ENCODE results near the gene KPNA6.
"Not testable (repeated sequence)": the region's sequence is repeated elsewhere in the genome, so short reads cannot be mapped to it uniquely, and the experiment has no call there.

KPNA6 gene

DNA sequence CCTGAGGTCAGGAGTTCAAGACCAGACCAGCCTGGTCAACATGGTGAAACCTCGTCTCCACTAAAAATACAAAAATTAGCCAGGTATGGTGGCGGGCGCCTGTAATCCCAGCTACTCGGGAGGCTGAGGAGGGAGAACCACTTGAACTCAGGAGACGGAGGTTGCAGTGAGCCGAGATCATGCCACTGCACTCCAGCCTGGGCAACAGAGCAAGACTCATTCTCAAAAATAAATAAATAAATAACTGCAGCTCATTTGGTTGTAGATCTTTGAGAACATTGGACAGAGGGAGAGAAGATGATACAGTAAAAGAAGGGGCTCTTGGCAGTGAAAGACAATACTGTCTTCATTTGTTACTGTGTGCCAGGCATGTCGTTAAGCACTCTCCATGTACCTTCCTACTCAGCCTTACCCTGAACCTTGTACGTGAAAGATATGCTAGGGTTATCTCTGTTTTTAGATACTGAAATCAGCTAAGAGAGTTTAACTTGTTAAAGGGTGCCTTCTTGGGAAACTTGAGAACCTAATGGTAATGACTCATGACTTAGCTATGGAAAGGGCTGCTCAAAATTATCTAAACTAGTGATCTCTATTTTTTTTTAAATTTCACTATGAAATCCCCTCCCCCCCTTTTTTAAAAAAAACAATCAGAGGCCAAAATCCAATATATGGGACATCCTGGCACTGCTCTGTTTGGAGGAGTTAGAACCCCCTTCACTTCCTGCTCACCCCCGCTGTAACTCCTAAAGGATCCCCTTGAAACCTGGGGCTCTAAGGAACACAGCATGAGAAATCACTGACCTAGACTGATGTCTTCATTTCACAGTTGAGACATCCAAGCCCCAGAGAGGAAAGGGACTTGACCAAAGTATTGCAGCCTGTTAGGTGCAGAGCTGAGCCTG lies 6.8 kb upstream of the KPNA6 start:
- DNase-seq, result peak in 1 of 5 experiments; percentile 13

DNA sequence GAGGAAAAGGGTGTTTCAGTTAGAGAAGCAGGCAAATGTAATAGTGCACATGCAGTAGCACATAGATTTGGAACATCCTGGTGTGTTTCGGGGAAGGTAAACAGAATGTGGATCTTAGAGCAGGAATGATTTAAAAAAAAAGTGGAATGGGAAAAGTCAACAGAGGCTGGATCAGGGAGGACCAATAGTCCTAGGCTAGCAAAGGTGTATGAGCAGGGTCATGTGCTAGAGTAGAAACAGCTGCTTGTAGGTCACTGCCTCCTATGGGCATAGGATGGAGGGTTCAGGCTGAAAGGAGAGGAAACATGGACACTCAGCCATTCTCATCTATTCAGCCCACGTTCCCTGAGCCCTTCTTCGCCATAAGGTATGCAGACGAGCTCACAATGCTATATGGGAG lies 3.7 kb upstream of the KPNA6 start:
- DNase-seq, result no peak

DNA sequence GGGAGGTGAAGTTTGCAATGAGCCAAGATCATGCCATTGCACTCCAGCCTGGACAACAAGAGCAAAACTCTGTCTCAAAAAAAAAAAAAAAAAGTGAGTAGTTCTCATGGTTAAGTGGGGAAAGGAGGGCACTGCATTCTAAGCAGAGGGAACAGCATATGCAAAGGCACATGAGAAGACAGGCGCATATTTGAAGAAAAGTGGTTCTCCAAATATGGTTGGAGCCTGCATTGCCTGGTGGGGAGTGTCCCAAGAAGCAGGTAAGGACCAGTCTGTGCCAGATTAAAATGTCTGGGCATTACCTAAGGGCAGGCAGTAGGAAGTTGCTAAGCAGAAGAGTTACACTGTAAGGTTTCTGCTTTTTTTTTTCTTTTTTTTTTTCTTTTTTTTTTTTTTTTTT lies 2.5 kb upstream of the KPNA6 start:
- no peak for DNase-seq

DNA sequence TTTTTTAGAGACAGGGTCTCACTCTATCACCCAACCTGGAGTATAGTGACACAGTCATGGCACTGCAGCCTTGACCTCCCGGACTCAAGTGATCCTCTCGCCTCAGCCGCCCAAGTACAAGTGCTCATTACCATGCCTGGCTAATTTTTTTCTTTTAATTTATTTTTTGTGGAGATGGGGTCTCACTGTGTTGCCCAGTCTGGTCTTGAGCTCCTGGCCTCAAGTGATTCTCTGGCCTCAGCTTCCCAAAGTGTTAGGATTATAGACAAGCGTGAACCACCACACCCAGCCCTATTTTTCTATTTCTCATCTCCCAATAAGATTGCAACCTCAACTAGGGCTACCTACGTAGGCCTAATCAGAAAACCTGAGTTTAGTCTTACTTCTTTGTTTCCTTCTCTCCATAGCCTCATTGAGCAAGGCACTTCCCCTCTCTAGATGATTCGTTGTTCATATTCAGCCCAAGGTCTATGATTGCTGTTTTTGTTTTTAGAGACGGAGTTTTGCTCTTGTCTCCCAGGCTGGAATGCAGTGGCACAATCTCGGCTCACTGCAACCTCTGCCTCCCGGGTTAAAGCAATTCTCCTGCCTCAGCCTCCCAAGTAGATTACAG lies 1.1 kb upstream of the KPNA6 start:
- no peak for DNase-seq

- DNase-seq, result no peak
Measured at GRCh38 chr1:32111040-32111623, 3.3 kb downstream of the KPNA6 start.

DNA sequence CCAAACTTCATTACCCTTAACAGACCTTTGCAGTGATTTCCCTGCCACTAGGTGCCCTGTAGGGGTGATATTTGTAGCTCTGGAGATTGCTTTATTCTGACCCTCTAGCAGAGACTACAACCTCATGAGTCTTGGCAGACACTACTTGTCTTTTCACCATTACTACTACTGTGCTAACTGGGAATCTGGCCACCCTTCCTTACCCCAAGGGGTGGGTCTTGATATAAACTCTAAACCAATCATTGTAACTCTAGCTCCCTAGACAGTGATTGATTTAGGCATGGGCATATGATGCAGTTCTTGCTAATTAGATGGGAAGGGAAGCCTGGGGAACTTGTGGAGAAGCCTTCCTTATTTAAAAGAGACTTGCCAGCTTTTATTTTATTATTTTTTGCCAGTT lies 3.9 kb downstream of the KPNA6 start:
- DNase-seq, result peak in 1 of 5 experiments; percentile 21

GRCh38 chr1:32112806-32113375 lies 5.0 kb downstream of the KPNA6 start:
- peak in 1 of 5 experiments; percentile 89 for DNase-seq

DNA sequence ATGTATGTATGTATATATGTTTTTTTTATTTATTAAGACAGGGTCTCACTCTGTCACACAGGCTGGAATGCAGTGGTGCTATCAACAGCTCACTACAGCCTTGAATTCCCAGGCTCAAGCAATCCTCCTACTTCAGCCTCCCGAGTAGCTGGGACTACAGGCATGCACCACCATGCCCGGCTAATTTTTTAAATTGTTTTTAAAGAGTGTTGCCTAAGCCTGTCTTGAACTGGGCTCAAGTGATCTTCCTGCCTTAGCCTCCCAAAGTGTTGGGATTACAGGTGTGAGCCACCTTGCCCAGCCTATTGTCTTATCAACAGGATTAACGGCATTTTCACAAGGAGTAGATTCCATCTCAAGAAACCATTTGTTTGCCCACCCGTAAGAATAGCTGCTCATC lies 5.6 kb downstream of the KPNA6 start:
- not testable (repeated sequence) for DNase-seq

DNA sequence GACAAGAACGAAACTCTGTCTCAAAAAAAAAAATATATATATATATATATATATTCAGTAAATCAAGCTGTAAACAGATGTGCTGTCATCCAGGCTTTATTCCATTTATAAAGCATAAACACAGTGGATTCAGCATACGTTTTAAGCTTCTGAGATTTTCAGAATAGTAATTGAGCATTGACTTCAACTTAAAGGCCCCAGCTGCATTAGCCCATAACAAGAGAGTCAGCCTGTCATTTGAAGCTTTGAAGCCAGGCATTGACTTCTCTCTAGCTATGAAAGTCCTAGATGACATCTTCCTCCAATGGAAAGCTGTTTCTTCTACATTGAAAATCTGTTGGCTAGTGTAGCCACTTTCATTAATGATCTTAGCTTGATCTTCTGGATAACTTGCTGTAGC lies 6.6 kb downstream of the KPNA6 start:
- peak in 1 of 5 experiments; percentile 36 for DNase-seq

DNA sequence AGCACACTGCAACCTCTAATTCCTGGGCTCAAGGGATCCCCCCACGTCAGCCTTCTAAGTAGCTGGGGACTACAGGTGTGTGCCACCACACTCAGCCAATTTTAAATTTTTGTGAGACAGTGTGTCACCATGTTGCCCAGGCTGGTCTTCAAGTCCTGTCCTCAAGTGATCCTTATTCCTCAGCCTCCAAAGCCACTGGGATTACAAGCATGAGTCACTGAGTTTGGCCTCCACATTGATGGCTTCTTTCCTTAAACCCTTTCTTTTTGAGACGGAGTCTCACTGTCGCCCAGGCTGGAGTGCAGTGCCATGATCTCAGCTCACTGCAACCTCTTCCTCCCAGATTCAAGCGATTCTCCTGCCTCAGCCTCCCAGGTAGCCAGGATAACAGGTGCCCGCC lies 7.6 kb downstream of the KPNA6 start:
- DNase-seq, result no peak

DNA sequence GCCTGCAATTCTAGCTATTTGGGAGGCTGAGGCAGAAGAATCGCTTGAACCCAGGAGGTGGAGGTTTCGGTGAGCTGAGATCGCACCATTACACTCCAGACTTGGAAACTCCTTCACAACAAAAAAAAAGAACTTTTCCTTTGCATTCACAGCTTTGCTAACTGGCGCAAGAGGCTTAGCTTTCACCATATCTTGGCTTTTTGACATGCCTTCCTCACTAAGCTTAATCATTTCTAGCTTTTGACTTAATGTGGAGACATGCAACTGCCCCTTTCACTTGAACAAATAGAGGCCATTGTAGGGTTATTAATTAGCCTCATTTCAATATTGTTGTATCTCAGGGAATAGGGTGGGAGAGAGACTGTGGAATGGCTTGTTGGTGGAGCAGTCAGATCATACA lies 8.7 kb downstream of the KPNA6 start:
- no peak for DNase-seq

GRCh38 chr1:32122151-32122550 lies 14.3 kb downstream of the KPNA6 start:
- peak in 1 of 5 experiments; percentile 58 for DNase-seq

DNA sequence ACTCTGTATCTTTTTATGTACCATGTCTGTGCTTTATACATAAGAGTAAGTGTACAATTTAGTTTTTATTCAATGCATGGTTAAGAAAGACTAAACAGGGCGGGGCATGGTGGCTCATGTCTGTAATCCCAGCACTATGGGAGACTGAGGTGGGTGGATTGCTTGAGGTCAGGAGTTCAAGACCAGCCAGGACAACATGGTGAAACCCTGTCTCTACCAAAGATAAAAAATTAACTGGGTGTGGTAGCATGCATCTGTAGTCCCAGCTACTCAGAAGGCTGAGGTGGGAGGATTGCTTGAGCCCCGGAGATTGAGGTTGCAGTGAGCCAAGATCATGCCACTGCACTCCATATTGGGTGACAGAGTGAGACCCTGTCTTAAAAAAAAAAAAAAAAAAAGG lies 15.5 kb downstream of the KPNA6 start:
- DNase-seq, result not testable (repeated sequence)

DNA sequence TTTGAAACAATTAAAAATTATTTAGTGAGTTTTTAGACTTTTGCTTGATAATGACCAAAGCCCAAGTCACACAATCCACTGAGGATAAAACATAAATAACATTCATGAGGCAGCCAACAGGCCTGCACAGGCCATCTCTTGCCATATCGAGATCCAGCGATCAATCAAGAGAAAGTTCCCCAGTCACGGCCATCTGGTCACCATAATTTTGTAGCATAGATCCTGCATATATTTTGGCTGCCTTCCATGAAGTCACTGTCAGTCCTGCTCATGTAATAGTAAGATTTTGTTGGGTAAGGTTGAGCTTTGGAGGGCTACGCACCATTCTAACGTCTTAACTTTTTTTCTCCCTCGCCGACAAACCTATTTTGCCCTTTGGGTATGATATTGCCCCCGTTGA lies 17.5 kb downstream of the KPNA6 start:
- no peak for DNase-seq

DNA sequence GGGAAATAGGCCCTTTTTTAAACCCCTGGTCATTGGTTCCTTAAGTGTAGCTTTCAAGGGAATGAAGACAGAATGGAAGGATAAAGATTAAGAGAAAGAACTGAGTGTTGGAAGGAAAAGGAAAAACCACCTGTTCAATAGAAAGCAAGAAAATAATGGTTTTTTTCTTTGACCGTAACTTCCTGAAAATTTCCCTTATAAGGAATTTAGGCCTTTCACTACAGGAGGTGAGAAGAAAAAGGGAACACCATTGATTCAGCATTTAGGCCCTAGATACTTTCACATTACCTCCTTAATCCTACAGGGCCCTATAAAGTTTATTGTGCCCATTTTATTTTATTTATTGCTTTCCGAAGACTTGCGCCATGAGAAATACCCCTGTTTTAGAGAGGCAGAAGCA lies 18.9 kb downstream of the KPNA6 start:
- DNase-seq, result no peak

- DNase-seq, result peak in 1 of 5 experiments; percentile 39
Measured at GRCh38 chr1:32127409-32128198, 19.7 kb downstream of the KPNA6 start.

DNA sequence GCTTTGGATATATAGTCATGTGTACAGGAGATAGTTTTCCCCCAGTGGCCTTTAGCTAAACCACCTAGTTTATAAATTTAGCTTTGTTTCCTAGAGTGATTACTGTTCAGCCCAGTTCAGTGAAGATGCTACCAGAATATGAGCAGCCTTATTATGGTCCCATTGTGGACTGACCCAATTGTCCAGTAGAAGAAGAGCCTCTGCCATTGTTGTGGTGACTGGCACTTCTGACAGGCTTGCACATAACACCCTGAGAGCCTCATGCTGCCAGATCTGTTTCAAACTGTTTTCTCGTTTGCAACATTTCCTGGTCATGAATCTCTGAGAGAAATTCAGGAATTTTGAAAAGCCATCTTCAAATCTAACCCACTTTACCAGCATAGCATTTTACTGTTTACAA lies 20.6 kb downstream of the KPNA6 start:
- no peak for DNase-seq

- no peak for DNase-seq
Measured at GRCh38 chr1:32128964-32129363, 21.1 kb downstream of the KPNA6 start.

GRCh38 chr1:32133950-32134280 lies 26.1 kb downstream of the KPNA6 start:
- DNase-seq, result not testable (repeated sequence)

DNA sequence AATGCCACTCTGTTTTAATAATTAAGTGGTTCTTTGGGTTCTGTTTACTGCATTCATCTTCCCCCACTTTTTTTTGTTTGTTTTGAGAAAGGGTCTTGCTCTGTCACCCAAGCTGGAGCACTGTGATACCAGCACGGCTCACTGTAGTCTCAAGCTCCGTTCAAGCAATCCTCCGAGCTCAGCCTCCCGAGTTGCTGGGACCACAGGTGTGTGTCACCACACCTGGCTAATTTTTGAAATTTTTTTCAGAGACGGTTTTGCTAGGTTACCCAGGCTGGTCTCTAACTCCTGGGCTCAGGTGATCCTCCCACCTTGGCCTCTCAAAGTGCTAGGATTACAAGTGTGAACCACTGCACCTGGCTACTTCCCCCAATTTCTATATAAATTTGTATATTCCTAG lies 29.3 kb downstream of the KPNA6 start:
- DNase-seq, result no peak

- DNase-seq, result no peak
Measured at GRCh38 chr1:32138965-32139364, 31.1 kb downstream of the KPNA6 start.

GRCh38 chr1:32142446-32143301 lies 34.8 kb downstream of the KPNA6 start:
- DNase-seq, result peak in 1 of 5 experiments; percentile 19
